VCaP (cell line): ENCODE measurements around the gene MYCT1.
A peak's percentile ranks its signal among the peaks of the same experiment; 100 is the strongest.

ENCODE experiments used
- H3K27ac ChIP-seq: fragments of 450-650 bp; 2 replicates; pipeline ENCODE4 v1.5.1; 2017
- TF ChIP-seq, protein P1 (sequence below): fragments of 450-650 bp; conservative IDR thresholded peaks from 2 replicates; pipeline ENCODE4 v1.5.1; 2017; ENCODE audit warnings: mild to moderate bottlenecking, moderate library complexity

The MYCT1 gene, protein sequence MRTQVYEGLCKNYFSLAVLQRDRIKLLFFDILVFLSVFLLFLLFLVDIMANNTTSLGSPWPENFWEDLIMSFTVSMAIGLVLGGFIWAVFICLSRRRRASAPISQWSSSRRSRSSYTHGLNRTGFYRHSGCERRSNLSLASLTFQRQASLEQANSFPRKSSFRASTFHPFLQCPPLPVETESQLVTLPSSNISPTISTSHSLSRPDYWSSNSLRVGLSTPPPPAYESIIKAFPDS

DNA sequence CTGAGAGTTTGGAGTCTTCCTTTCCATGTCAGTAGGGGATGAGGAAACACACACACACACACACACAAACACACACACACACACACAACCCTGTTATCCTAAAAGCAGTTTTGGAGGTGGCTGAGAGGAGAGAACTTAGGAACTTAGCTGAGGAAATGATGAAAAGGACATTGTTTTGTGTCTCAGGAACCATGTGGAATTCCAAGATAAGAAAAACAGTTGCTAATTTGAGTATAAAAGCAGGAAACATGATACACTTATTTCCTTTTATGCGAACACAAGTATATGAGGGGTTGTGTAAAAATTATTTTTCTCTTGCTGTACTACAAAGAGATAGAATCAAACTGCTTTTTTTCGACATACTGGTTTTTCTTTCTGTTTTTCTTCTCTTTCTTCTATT, at the start of gene MYCT1:
Gene MYCT1, plus strand, starts transcription at position 264 of the 400 bp plus-strand sequence. Its CDS starts 6 bp downstream, at position 270.
- no peak within 1 kb of the TSS for H3K27ac ChIP-seq
- TF ChIP-seq, protein P1, sequence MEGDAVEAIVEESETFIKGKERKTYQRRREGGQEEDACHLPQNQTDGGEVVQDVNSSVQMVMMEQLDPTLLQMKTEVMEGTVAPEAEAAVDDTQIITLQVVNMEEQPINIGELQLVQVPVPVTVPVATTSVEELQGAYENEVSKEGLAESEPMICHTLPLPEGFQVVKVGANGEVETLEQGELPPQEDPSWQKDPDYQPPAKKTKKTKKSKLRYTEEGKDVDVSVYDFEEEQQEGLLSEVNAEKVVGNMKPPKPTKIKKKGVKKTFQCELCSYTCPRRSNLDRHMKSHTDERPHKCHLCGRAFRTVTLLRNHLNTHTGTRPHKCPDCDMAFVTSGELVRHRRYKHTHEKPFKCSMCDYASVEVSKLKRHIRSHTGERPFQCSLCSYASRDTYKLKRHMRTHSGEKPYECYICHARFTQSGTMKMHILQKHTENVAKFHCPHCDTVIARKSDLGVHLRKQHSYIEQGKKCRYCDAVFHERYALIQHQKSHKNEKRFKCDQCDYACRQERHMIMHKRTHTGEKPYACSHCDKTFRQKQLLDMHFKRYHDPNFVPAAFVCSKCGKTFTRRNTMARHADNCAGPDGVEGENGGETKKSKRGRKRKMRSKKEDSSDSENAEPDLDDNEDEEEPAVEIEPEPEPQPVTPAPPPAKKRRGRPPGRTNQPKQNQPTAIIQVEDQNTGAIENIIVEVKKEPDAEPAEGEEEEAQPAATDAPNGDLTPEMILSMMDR = no peak

DNA sequence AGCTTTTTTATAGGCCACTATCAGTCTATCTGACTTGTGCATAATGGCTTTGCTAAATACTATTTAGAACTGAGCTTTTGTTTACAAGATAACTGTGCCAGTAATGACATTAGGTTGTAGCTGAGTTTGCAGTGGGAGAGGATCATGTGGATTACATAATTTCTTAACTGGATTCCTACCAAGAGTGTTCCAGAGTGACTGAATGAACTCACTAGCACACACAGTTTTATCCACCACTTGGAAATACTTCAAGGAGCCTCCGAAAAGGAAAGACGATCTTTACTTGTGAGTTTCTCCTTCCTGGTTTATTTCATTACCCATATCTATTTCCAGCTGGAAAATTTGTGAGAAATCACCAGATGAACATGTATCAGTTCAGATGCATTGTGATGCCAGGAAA, 49.6 kb upstream of the MYCT1 start:
- H3K27ac ChIP-seq = no peak overlapping the region
- TF ChIP-seq, protein P1 = no peak

DNA sequence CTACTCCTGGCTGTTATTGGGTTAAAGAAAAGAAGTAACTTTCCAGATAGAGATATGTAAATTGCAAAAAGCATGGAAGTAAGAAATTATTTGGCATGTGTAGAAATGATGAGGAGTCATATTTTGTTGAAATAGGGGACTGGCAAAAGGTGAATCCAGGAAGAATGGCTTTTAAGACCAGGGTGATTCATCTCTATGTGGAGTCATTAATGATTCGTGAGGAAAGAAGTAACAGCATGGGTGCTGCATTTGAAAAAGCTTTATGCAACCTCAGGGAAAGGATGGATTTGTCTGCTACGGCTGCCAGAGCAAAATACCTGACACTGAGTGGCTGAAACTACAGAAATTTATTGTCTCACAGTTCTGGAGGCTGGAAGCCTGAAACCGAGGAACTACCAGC, 45.7 kb upstream of the MYCT1 start:
- TF ChIP-seq, protein P1 = no peak
- H3K27ac ChIP-seq = no peak overlapping the region

DNA sequence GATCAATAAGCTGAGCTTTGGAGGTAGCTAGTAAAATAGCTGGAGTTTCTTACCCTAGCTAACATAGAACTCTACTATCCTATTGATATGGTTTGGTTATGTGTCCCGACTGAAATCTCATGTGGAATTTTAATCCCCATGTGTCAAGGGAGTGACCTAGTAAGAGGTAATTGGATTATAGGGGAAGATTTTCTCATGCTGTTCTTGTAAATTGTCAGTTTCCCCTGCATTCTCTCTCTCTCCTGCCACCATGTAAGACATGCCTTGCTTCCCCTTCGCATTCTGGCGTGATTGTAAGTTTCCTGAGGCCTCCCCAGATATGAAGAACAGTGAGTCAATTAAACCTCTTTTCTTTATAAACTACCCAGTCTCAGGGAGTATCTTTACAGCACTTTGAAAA, 35.9 kb upstream of the MYCT1 start:
- no peak overlapping the region for H3K27ac ChIP-seq
- TF ChIP-seq, protein P1 = no peak

DNA sequence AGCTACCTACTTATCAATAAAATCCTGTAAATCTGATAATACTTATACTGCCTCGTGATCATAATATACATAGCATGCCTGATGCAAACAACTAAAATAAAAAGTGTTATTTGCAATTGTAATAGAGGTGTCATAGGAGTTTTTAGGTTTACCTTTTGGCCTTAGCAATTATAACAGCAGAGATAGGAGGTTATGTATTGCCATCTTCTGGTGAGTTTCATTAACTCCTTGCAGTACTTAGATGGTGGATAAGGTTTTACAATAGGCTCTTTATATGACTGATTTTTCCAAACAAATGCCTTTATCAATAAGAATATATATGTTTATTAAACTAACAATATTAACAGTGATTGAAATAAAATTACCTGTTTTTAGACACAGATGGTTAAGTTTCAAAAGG, 27.8 kb upstream of the MYCT1 start:
- no peak overlapping the region for H3K27ac ChIP-seq
- TF ChIP-seq, protein P1 = peak; percentile 74

- no peak overlapping the region for H3K27ac ChIP-seq
- TF ChIP-seq, protein P1 = no peak
Observed at GRCh38 chr6:152671171-152671570, 26.5 kb upstream of the MYCT1 start.

GRCh38 chr6:152673236-152673635, 24.5 kb upstream of the MYCT1 start:
- TF ChIP-seq, protein P1 = no peak
- H3K27ac ChIP-seq = no peak overlapping the region
